GM21526 (cell line): ENCODE results near the gene GPR26.

ENCODE experiments used
- ATAC-seq: cut with Tn5 transposase; IDR thresholded peaks from one replicate; pipeline ENCODE4 v1.9.1; 2021; ENCODE audit warnings: moderate library complexity; ENCODE audit not compliant: unreplicated experiment, low FRiP score

The GPR26 gene

GRCh38 chr10:123645016-123645415 is 21.1 kb upstream of the GPR26 start:
- no peak for ATAC-seq

- no peak for ATAC-seq
These were observed 20.5 kb upstream of the GPR26 start for GRCh38 chr10:123645615-123646014.

GRCh38 chr10:123648595-123648994 is 17.6 kb upstream of the GPR26 start:
- no peak for ATAC-seq

GRCh38 chr10:123649676-123650075 is 16.5 kb upstream of the GPR26 start:
- ATAC-seq = no peak

GRCh38 chr10:123651421-123652047 is 14.6 kb upstream of the GPR26 start:
- ATAC-seq = no peak

GRCh38 chr10:123655751-123656150 is 10.4 kb upstream of the GPR26 start:
- ATAC-seq = no peak

- no peak for ATAC-seq
These were observed 2.6 kb upstream of the GPR26 start for GRCh38 chr10:123663522-123663921.

- ATAC-seq = no peak
These were observed 466 bp upstream of the GPR26 start for GRCh38 chr10:123665491-123666286.

- no peak for ATAC-seq
These were observed 3.7 kb downstream of the GPR26 start for GRCh38 chr10:123669886-123670285.

- no peak for ATAC-seq
These were observed 7.0 kb downstream of the GPR26 start for GRCh38 chr10:123673198-123673597.

GRCh38 chr10:123674741-123675140 is 8.6 kb downstream of the GPR26 start:
- no peak for ATAC-seq

GRCh38 chr10:123675811-123676210 is 9.7 kb downstream of the GPR26 start:
- ATAC-seq = no peak

GRCh38 chr10:123677556-123677955 is 11.4 kb downstream of the GPR26 start:
- ATAC-seq = no peak

GRCh38 chr10:123678376-123678775 is 12.2 kb downstream of the GPR26 start:
- ATAC-seq = no peak

GRCh38 chr10:123681285-123681684 is 15.1 kb downstream of the GPR26 start:
- no peak for ATAC-seq

- ATAC-seq = no peak
These were observed 16.3 kb downstream of the GPR26 start for GRCh38 chr10:123682477-123682876.

- ATAC-seq = no peak
These were observed 17.3 kb downstream of the GPR26 start for GRCh38 chr10:123683459-123683858.

GRCh38 chr10:123683865-123684264 is 17.7 kb downstream of the GPR26 start:
- ATAC-seq = no peak

GRCh38 chr10:123685260-123685659 is 19.1 kb downstream of the GPR26 start:
- no peak for ATAC-seq

GRCh38 chr10:123687758-123688157 is 21.6 kb downstream of the GPR26 start:
- ATAC-seq = no peak

- ATAC-seq = no peak
These were observed 23.7 kb downstream of the GPR26 start for GRCh38 chr10:123689880-123690279.

GRCh38 chr10:123703195-123703790 is 37.1 kb downstream of the GPR26 start:
- ATAC-seq = no peak
